Esophagus squamous epithelium (tissue), 4 donors: ENCODE data around the gene SMYD3.

Experiments
- CTCF ChIP-seq, 6 experiments: fragments of 450-650 bp in 4 of 6; fragments of 200-600 bp in 2 of 6; sonication (generic) in 2 of 6; IDR thresholded peaks; one replicate each; pipeline ENCODE4 v1.5.1; 2016 to 2019; ENCODE audit warnings: antibody characterized with exemption in 6 of 6, mild to moderate bottlenecking in 4 of 6, moderate library complexity in 4 of 6
- POLR2A ChIP-seq, 4 donors: fragments of 450-650 bp; IDR thresholded peaks; one replicate each; pipeline ENCODE4 v1.6.1; 2017; ENCODE audit warnings: antibody characterized with exemption in 4 of 4, mild to moderate bottlenecking in 4 of 4, moderate library complexity in 3 of 4

GRCh38 chr1:245779797-245780755 is 727.0 kb downstream of the SMYD3 start:
- TF ChIP-seq CTCF (IDR thresholded peaks at IDR 0.05): no peak
- no peak for TF ChIP-seq POLR2A (IDR thresholded peaks at IDR 0.05)
